Activated CD8-positive, alpha-beta memory T cell treated with anti-CD3 and anti-CD28 coated beads, Interleukin-2, amount 50 U/mL, for 24 hours (primary cell): ENCODE results near the gene DGKG.

Experiments used
- DNase-seq: peaks from one replicate; pipeline ENCODE4 v3.0.0-alpha.2; 2020; ENCODE audit errors: extremely low read depth

The DGKG gene

GRCh38 chr3:186171521-186171920, 190.5 kb downstream of the DGKG start:
- DNase-seq, result no peak

GRCh38 chr3:186170516-186170915, 191.5 kb downstream of the DGKG start:
- no peak for DNase-seq

DNA sequence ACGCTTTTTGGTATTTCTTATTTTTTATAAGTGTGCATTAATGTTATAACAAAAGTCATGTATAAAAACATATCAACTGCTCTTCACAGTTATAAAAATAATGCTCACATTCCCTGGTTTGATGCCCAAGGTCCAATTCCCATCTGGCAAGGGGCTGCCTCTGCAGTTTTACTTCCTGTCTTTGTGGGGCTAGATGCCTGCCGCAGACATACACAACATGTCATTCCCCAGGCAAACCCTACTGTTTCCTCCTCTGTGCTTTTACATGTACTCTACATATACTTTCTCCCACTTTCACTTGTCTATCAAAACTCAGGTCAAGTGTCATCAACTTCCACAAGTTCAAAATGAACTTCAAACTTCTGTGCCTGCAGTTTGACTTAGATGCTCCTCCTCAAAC, 192.7 kb downstream of the DGKG start:
- DNase-seq, result no peak

DNA sequence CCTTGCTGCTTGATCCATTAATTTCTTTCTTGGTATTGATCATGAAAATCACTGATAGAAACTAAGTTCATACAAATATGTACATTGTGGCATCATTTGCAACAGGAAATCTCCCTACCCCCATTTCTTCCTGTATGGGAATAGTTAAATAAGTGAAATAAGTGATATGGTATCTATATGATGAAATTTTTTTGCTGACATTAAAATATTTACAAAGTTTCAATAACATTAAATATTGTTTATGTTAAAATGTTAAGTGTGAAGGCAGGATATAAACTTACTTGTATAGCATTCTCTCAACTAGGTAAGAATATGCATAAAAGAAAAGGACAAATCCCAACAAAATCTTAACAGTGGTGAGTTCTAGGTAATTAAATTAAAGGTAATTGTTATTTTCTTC, 193.1 kb downstream of the DGKG start:
- DNase-seq, result no peak

DNA sequence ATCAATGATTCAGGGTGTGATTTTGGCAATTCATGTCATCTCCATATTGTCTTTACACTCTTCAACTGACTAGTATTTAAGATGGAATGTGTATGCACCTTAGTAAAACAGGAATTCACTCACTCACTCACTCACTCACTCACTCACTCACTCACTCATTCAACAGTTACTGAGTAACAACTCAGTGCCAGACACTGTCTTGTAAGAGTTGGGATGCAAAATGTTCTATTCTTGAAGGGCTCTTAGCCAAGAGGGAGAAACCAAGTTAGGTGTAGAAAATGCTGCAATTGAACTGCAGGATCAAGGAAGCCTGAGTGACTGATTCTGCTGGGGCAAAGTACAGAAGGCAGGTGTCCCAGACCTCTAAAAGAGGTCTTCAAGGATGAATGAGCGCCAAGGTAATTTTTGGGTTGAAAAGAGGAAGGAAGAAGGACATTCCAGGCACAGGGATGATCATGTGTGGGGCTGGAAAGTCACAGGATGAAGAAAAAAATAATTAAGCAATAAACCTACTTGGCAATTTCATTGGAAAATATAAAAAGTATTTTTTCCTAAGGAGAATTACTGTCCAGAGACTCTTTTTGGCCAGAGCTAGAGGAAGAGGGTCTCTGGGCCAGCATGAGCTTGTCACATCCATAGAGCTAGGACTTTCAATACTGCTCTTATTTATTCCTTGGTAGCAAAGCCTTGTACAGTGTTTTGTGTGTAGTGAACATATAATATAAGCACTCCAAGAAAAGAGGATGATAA, 194.2 kb downstream of the DGKG start:
- no peak for DNase-seq

DNA sequence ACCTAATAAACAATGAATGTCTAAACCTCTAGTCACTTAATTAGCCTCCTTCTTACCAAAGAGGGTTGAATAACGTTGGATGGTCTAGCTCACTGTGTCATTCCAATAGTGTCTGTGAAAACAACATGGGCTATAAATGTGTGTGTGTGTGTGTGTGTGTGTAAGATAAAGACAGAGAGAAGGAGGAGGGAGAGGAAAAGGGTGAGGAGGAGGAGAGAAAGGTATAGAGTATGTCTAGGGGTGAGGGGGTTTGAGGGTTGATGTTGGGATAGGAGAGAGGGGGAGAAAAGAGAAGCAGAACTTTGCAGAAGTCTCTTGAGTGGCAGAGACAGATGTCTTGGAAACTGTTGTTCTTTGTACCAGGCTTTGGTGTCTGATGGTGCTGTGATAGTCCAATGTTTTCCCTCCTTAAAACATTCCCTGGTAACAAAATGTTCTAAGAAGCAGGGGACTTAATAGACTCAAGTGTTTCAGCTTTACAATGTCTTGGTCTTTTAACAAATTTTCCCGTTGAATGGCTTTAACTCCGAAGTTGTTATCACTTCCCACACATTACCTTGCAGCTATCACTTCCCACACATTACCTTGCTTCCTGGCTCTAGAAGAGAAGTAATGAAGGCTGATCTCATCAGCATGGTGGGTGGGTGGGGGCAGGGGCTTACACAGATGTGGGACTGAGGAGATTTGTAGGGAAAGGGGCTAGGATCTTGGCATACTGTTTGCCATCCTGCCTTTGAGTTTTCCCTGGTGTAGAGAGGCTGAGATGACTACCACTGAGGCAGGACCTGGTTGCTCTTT, 195.3 kb downstream of the DGKG start:
- DNase-seq, result no peak

DNA sequence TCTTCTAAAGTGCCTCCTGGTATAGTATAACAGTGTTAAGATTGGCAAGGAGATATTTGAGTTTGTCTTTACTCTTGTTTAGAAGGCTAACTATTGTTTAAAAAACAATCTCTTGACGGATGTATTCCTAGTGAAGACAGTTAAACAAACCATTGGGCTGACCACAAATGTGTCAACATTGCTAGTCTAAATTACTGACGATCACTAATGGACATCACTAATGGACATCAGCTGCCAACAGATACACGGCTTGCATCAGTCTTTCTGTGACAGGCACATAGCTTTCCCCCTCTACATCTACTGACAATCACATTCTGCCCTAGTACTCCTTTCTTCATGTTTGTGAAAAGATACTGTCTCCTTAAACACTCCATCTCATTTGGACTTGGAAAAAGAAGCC, 196.0 kb downstream of the DGKG start:
- DNase-seq, result no peak

GRCh38 chr3:186165331-186165730, 196.7 kb downstream of the DGKG start:
- DNase-seq, result no peak

DNA sequence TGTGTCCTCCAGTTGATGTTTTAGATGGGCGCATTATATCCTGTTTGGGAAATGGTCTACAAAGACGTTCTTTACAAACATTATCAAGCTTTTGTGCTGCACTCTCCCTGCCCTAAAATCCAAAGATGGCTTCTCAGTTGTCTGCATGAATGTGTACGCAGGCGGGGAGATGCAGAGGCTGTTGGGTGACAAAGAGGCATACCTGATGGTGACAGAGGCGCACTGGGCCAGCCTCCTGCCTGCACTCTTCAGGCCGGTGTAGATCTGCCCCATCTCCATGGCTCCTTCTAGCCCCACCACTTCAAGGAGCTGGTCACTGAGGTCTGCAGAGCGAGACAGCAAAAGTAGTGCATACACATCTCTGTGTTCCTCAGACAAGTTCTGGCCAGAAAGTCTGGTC, 197.3 kb downstream of the DGKG start:
- no peak for DNase-seq

- DNase-seq, result no peak
Observed at GRCh38 chr3:186162221-186162620, 199.8 kb downstream of the DGKG start.

DNA sequence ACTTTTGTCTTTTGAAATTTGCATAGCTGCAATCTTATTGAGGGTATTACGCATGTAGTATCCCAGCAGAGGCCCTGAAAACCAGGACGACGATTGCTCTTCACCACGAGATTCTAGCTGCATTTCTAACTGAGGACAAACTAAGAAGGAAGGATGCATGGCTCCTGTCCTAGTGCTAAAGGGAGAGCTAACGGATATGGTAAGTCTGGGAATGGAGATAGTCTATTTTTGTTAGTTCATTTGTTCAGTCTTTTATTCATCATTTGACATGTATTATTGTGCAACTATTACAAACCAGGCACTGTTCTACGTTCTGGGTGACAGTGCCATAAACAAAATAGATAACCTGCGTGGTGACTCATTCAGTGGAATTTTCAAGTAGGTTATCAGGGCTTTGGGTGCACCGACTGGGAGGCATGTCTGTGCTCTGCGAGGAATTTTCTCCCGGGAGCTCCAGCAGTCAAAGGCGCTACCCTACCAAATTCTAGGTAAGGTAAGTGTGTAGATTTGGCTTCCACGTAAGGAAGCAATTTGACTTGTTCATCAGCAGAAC, 201.3 kb downstream of the DGKG start:
- DNase-seq, result no peak

DNA sequence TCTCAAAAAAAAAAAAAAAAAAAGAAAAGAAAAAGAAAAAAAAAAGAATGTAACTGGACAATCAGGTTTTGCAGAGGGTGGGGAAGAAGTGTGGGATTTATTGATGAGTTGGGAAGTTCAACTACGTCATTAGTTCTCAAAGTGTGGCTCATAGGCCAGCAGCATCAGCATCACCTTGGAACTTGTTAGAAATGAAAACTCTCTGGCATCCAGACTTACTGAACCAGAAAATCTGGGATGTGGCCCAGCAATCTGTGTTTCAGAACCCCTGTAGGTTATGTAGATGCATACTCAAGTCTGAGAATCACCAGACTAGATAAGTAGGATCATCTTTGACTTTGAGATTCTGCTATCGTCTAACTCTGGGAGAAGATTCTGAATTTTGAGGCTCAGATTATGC, 207.4 kb downstream of the DGKG start:
- no peak for DNase-seq

GRCh38 chr3:186152889-186153292, 209.1 kb downstream of the DGKG start:
- no peak for DNase-seq

GRCh38 chr3:186152361-186152798, 209.7 kb downstream of the DGKG start:
- no peak for DNase-seq

- DNase-seq, result no peak
Observed at GRCh38 chr3:186151077-186151971, 210.7 kb downstream of the DGKG start.

- DNase-seq, result no peak
Observed at GRCh38 chr3:186150041-186150830, 211.8 kb downstream of the DGKG start.

- DNase-seq, result no peak
Observed at GRCh38 chr3:186149319-186149960, 212.6 kb downstream of the DGKG start.

DNA sequence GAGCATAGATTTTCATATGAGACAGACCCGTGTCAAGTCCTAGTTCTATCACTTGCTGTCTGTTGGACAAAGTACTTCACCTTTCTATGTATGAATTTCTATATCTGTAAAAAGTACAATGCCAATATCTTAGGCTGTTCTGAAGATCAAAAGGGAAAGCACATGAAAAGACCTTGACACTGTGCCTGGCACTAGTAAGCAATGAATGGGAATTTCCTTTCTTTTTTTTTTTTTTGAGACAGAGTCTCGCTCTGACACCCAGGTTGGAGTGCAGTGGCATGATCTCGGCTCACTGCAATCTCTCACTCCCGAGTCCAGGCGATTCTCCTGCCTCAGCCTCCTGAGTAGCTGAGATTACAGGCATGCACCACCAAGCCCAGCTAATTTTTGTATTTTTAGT, 217.8 kb downstream of the DGKG start:
- DNase-seq, result no peak

DNA sequence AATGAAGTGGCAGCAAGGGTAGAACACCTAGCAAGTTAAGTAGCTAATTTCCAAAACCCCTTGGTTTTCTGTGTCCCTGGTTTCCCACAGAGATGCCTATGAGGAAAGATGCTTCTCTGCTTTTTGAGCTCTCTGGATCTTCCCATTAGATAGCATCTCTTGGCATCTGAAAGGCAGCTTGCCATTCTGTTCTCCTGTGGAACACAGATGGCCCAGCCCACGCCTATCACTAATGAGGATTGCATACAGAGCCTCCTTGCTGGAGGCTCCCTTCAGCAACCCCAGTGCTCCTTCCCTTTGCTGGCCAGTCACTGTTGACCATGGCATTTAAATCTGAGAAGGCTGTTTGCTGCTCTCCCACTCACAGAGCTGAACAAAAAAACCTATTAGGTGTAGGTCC, 218.8 kb downstream of the DGKG start:
- no peak for DNase-seq

- DNase-seq, result no peak
Observed at GRCh38 chr3:186142393-186142932, 219.6 kb downstream of the DGKG start.
